Brain microvascular endothelial cell (primary cell): ENCODE results near the gene REEP6.
"Not testable (repeated sequence)": the region's sequence is repeated elsewhere in the genome, so short reads cannot be mapped to it uniquely, and the experiment has no call there.

Experiments
- DNase-seq: peaks from one replicate; pipeline ENCODE4 v3.0.0-alpha.2; 2020
- H3K27ac ChIP-seq: fragments of 250-450 bp; sonication (Bioruptor Pico); 2 replicates; pipeline ENCODE4 v1.5.1; 2020; ENCODE audit warnings: mild to moderate bottlenecking, moderate library complexity
- H3K27me3 ChIP-seq: fragments of 250-450 bp; sonication (Bioruptor Pico); replicated peaks from 2 replicates; pipeline ENCODE4 v1.5.1; 2020; ENCODE audit warnings: mild to moderate bottlenecking
- H3K36me3 ChIP-seq: fragments of 250-450 bp; sonication (Bioruptor Pico); replicated peaks from 2 replicates; pipeline ENCODE4 v1.5.1; 2020; ENCODE audit warnings: mild to moderate bottlenecking
- H3K4me3 ChIP-seq: 2 replicates; pipeline ENCODE4 v1.5.1; 2011; ENCODE audit warnings: low read depth, mild to moderate bottlenecking, control low read depth, low read length, moderate library complexity
- in situ Hi-C: cut with HindIII; loops from 2 replicates; pipeline ENCODE4 v1.10.0; 2017; ENCODE audit warnings: low sequenced_read_pairs, low pct_ligation_motif_present
- TF ChIP-seq, protein P1 (sequence below): IDR thresholded peaks from 2 replicates; pipeline ENCODE4 v1.5.1; 2011; ENCODE audit warnings: low read depth, mild to moderate bottlenecking, moderate library complexity, low read length, control low read depth, inconsistent platforms; ENCODE audit errors: missing control alignments

The REEP6 gene

DNA sequence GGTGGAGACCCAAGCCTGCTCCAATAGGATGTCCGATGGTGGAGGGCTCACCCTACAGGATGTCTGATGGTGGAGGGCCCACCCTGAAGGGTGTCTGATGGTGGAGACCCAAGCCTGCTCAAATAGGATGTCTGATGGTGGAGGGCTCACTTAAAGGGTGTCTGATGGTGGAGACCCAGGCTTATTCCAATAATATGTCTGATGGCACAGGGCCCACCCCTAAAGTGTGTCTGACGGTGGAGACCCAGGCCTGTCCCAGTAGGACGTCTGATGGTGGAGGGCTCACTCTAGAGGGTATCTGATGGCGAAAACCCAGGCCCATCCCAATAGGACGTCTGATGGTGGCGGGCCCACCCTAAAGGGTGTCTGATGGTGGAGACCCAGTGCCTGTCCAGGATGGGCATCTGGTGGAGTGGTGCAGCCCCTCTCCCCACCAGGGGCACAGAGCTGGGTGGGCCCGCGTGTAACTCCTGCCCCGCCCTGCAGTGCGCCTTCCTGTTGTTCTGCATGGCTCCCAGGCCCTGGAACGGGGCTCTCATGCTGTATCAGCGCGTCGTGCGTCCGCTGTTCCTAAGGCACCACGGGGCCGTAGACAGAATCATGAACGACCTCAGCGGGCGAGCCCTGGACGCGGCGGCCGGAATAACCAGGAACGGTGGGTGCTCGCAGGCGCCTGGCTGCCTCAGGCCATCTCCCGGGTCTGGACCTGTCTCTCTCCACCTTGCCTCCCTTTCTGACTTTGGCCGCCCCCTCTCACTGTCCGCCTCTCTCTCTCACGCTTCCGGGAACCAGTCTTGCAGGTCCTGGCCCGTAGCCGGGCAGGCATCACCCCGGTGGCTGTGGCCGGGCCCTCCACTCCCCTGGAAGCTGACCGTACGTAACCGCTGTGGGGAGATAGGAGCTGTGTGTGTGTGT lies 5.1 kb downstream of the REEP6 start:
- in situ Hi-C loops = no loop called here

DNA sequence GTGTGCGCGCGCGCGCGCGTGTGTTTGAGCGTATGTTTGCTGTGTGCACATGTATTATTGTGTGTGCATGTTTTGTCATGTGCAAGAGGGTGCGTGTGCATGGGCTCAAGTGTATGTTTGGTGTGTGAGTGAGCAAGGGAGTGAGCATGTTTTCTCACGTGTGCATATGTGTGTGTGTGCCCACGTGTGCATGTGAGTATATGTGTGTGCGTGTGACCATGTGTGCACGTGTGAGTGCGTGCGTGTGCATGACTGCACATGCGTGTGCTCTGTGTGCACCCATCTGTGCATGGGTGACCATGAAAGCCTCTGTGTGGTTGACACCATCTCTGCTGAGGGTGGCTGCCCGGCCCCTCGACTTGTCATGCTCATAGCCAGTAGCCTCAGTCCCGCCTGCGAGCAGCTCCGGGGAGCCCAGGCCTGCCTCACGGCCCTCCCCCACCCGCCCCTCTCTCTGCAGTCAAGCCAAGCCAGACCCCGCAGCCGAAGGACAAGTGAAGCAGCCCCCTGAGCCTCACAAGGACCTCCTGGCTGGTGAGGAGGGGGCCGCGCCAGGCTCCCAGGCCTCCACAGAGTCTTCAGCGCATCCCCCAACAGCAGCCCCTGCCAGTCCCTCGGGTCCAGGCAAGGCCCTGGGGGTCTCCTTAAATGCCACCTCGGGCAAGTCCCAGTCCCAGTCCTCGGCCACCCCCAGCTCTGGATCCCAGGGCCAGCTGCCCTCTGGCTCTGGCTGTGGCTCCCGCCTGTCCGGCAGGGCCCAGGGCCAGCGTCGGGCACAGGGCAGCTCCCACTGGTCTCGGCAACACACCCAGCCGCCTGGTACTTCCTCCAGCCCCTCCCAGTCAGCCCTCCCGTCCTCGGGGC lies 6.0 kb downstream of the REEP6 start:
- Histone ChIP-seq H3K27me3 (no peaks in the 10 kb centered on the region), H3K36me3 (no peaks in the 10 kb centered on the region), H3K27ac (no peak overlapping the region), H3K4me3 (no peak overlapping the region)
- no peak for DNase-seq
- in situ Hi-C loops = no loop called here
- TF ChIP-seq, protein P1, sequence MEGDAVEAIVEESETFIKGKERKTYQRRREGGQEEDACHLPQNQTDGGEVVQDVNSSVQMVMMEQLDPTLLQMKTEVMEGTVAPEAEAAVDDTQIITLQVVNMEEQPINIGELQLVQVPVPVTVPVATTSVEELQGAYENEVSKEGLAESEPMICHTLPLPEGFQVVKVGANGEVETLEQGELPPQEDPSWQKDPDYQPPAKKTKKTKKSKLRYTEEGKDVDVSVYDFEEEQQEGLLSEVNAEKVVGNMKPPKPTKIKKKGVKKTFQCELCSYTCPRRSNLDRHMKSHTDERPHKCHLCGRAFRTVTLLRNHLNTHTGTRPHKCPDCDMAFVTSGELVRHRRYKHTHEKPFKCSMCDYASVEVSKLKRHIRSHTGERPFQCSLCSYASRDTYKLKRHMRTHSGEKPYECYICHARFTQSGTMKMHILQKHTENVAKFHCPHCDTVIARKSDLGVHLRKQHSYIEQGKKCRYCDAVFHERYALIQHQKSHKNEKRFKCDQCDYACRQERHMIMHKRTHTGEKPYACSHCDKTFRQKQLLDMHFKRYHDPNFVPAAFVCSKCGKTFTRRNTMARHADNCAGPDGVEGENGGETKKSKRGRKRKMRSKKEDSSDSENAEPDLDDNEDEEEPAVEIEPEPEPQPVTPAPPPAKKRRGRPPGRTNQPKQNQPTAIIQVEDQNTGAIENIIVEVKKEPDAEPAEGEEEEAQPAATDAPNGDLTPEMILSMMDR = no peak

More for the DNA sequence above, 5.1 kb downstream of the REEP6 start:
- Histone ChIP-seq H3K27ac (no peak overlapping the region), H3K27me3 (no peaks in the 10 kb centered on the region), H3K36me3 (no peaks in the 10 kb centered on the region), H3K4me3 (no peak overlapping the region)
- TF ChIP-seq, protein P1 = no peak
- no peak for DNase-seq

DNA sequence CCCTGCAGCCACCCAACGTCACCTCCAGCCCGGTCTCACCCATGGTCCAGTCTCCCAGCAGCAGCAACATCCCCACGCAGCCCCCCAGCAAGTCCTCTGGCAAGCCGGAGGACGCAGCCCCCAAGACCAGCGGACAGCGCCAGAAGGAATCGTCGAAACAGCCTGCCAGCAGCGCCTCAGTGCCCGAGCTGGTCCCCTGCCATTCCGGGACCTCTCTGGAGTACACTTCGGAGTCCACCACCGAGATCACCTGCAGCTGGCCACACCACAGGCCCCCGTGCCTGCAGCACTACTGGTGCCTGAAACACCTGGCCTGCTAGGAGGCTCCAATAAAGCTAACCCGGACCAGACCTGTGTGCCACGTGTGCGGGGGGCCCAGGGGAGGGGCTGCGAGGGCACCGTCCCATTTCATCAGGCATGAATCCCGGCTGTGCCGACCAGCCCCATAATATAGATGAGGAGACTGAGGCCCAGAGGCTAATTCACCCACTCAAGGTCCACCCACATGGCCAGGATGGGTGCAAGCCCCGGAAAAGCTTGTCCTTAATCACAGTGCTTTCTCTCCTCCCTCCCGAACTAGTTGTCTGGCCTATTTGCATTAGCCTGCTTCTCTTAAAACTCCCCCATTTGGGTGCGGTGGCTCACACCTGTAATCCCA lies 6.7 kb downstream of the REEP6 start:
- Histone ChIP-seq H3K27ac (no peak overlapping the region), H3K36me3 (no peaks in the 10 kb centered on the region), H3K27me3 (peaks cover 3% of the 10 kb centered on the region), H3K4me3 (no peak overlapping the region)
- in situ Hi-C loops = no loop called here
- DNase-seq = no peak
- TF ChIP-seq, protein P1 = no peak

DNA sequence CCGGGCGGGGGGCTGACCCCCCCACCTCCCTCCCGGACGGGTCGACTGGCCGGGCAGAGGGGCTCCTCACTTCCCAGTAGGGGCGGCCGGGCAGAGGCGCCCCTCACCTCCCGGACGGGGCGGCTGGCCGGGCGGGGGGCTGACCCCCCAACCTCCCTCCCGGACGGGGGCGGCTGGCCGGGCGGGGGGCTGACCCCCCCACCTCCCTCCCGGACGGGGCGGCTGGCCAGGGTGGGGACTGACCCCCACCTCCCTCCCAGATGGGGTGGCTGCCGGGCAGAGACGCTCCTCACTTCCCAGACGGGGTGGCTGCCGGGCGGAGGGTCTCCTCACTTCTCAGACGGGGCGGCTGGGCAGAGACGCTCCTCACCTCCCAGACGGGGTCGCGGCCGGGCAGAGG lies 8.2 kb downstream of the REEP6 start:
- H3K27me3 ChIP-seq = peaks cover 19% of the 10 kb centered on the region
- H3K27ac ChIP-seq, H3K36me3 ChIP-seq, DNase-seq, in situ Hi-C loops, H3K4me3 ChIP-seq: not testable (repeated sequence)

DNA sequence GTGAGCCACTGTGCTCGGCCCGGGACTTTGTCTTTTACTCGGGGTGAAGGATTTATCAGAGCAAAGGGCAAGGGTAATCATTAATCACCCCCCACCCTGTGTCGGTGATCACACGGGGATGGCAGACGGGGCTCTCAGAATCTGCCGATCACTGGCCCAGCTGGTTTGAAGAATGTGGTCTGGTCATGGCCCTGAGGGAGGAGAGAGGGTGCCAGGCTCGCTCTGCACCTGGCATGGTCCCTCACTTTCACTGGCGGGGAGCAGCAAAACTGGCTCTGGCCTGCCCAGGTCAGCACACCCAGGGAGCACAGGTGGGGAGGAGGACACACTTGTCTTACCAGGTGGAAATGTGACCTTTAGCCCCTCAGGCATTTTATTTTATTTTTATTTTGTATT lies 10.2 kb downstream of the REEP6 start:
- in situ Hi-C loops = no loop called here
- no peak overlapping the region for H3K4me3 ChIP-seq
- no peak overlapping the region for H3K27ac ChIP-seq
- H3K27me3 ChIP-seq = peaks cover 20% of the 10 kb centered on the region
- no peak for DNase-seq
- no peaks in the 10 kb centered on the region for H3K36me3 ChIP-seq
- TF ChIP-seq, protein P1 = no peak
